SK-N-MC (cell line): Measurements from ENCODE around the gene ZCCHC14.

Source experiments
- DNase-seq: peaks from one replicate; pipeline ENCODE4 v3.0.0-alpha.2; 2011; ENCODE audit warnings: low read depth, low spot score
- H3K27ac ChIP-seq: fragments of 200-600 bp; sonication (generic); 2 replicates; pipeline ENCODE4 v1.5.1; 2016; ENCODE audit warnings: mixed run types
- H3K36me3 ChIP-seq: fragments of 200-600 bp; sonication (generic); 2 replicates; pipeline ENCODE4 v1.6.1; 2017; ENCODE audit warnings: antibody characterized with exemption, low read length, mixed read lengths; ENCODE audit not compliant: insufficient read depth
- H3K4me3 ChIP-seq: fragments of 200-600 bp; sonication (generic); 2 replicates; pipeline ENCODE4 v1.5.1; 2016
- H3K9ac ChIP-seq: fragments of 200-600 bp; sonication (generic); 2 replicates; pipeline ENCODE4 v1.8.0; 2017; ENCODE audit warnings: mixed run types, mixed read lengths; ENCODE audit not compliant: insufficient read length
- H3K9me3 ChIP-seq: fragments of 200-600 bp; sonication (generic); 2 replicates; pipeline ENCODE4 v1.6.1; 2017; ENCODE audit warnings: low read depth, mild to moderate bottlenecking, antibody characterized with exemption, low read length, moderate library complexity, mixed read lengths
- EZH2 ChIP-seq: fragments of 200-600 bp; sonication (generic); IDR thresholded peaks from one replicate; pipeline ENCODE4 v1.6.1; 2017; ENCODE audit warnings: antibody characterized with exemption
- FOXP2 ChIP-seq: optimal IDR thresholded peaks from 2 replicates; pipeline ENCODE3; 2011; ENCODE audit warnings: mild to moderate bottlenecking, moderate library complexity; ENCODE audit not compliant: insufficient read depth; ENCODE audit errors: extremely low read length, control extremely low read depth
- POLR2AphosphoS5 ChIP-seq: IDR thresholded peaks from 2 replicates; pipeline ENCODE4 v1.6.1; 2012; ENCODE audit warnings: mild to moderate bottlenecking, low read depth, low read length, borderline replicate concordance

The ZCCHC14 gene

DNA sequence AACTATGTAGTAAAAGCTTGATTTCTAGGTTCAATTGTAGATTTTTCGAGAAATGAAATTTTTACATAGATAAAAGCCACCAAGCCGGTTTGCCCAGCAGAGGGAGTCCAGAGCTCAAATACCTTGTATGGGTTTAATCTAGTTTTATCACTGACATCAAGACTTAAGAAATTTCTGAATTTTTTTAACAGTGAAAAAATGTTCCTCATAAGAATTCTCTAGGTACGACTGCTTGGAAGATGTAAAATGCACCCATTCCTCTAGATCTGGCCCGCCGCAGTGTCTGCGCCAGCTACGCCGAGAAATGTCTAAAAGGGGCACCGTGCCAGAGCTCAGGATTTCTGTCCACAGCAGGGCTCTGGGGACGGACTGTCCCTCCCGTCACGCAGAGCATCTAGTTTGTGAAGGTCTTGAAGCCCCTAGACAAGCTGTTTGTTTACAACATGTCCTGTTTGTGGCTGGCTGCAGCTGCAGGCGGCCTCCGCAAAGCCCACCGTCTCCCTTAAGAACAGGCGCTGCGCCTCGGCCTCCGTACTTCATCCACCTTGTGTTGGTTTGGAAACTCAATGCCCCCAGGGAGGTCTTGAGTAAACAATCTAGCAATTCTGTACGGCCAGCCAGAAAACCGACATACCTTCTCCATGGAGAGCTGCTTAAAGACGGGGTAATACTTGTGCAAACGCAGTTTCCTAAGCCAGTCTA, 75.8 kb downstream of the ZCCHC14 start:
- TF ChIP-seq FOXP2, result no peak
- TF ChIP-seq EZH2, result no peak
- TF ChIP-seq POLR2AphosphoS5, result no peak
- Histone ChIP-seq H3K27ac (no peak overlapping the region), H3K9ac (no peak overlapping the region), H3K36me3 (no peaks in the 10 kb centered on the region; the same call in 1 of the 2 replicates), H3K9me3 (no peaks in the 10 kb centered on the region), H3K4me3 (no peak overlapping the region)
- no peak for DNase-seq

DNA sequence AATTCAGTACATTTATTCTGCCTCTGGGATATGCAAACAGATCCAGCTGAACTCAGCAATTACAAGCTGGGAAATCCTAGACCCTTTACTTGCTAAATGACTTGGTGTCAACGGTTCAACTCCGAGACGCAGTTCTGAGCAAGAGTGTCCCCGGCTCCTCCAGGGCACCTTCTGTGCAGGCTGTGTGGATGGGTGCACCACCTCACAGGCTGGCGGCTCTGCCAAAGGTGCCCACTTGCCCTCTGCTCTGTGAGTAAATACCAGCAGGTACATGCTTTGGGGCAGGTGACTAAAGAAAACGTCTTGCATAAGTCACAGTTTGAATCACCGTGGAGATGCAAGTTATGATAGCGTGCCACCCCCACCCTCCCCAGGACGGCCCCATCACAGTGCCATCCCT, 77.4 kb downstream of the ZCCHC14 start:
- H3K36me3 ChIP-seq, result no peaks in the 10 kb centered on the region
- no peak overlapping the region for H3K27ac ChIP-seq
- DNase-seq, result no peak
- no peak for TF ChIP-seq FOXP2
- H3K9me3 ChIP-seq, result no peaks in the 10 kb centered on the region
- no peak overlapping the region for H3K9ac ChIP-seq
- no peak overlapping the region for H3K4me3 ChIP-seq

DNA sequence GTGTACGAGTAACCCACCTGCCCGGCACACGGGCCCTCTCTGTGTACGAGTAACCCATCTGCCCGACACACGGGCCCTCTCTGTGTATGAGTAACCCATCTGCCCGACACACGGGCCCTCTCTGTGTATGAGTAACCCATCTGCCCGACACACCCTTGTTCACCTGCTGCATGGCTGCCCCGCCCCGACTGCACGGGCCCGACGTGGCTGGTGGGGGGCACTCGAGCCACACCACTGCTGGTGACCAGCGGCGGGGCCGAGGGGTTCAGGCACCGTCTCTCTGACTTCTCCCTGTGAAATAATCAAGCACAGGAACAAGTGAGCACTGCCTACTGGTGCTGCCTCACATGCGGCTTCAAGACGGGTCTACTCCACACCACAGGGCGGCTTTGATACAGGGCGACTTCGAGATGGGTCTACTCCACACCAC, 78.6 kb downstream of the ZCCHC14 start:
- Histone ChIP-seq H3K4me3 (no peak overlapping the region), H3K9me3 (no peaks in the 10 kb centered on the region), H3K27ac (no peak overlapping the region), H3K36me3 (no peaks in the 10 kb centered on the region), H3K9ac (no peak overlapping the region)
- TF ChIP-seq POLR2AphosphoS5 (no peak), EZH2 (no peak), FOXP2 (no peak)
- no peak for DNase-seq

DNA sequence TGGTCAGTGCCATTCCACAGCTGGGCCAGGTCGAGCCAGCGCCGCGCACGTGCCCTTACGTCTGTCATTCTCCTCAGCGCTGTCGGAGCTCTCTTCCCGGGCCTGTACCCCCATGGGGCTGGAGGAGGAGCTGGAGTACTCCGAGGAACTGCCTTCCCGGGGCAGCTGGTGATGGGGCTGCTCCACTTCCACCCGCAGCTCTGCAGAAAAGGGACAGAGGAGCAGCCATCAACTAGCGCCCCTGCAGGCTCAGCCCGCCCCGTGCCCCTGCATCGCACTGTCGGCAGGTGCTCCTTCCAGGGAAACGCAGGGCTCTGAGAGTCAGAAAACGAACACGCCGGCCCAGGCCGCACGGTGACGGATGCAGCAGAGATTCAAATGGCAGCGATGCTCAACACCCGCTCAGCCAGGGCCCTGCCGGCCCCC, 79.8 kb downstream of the ZCCHC14 start:
- TF ChIP-seq POLR2AphosphoS5, result no peak
- TF ChIP-seq FOXP2, result no peak
- TF ChIP-seq EZH2, result no peak
- no peak overlapping the region for H3K4me3 ChIP-seq
- H3K9ac ChIP-seq, result no peak overlapping the region
- DNase-seq, result no peak
- no peak overlapping the region for H3K27ac ChIP-seq
- H3K9me3 ChIP-seq, result no peaks in the 10 kb centered on the region
- no peaks in the 10 kb centered on the region for H3K36me3 ChIP-seq

DNA sequence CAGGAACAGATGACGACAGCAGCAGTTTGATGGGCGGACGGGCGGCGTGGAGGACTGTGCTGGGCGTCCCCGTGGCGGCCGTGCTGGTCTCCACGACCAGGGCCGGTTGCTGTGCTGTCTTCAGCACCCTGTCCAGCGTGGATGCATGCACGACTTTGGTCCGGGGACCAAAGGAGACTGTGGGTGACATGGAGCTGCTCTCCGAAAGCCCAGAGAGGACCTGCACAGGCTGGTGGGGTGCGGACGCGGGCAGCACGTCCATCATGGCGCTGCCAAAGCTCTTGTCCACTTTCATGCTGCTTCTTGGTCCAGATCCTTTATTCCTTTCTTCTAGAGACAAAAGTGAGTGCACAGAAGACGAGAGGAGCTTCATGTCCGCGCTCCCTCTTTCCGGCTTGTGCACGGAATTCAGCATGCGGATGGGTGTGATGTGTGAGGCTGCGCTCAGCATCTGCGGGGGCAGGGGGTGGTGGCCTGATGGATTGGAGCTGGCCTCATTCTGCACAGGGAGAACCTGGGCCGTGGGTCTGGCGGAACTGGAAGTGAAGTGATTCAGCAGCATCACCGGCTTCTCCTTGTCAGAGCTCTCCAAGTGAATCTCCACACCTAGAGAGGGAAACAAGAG, 80.3 kb downstream of the ZCCHC14 start:
- no peak for DNase-seq
- no peaks in the 10 kb centered on the region for H3K9me3 ChIP-seq
- no peaks in the 10 kb centered on the region; the same call in 1 of the 2 replicates for H3K36me3 ChIP-seq

DNA sequence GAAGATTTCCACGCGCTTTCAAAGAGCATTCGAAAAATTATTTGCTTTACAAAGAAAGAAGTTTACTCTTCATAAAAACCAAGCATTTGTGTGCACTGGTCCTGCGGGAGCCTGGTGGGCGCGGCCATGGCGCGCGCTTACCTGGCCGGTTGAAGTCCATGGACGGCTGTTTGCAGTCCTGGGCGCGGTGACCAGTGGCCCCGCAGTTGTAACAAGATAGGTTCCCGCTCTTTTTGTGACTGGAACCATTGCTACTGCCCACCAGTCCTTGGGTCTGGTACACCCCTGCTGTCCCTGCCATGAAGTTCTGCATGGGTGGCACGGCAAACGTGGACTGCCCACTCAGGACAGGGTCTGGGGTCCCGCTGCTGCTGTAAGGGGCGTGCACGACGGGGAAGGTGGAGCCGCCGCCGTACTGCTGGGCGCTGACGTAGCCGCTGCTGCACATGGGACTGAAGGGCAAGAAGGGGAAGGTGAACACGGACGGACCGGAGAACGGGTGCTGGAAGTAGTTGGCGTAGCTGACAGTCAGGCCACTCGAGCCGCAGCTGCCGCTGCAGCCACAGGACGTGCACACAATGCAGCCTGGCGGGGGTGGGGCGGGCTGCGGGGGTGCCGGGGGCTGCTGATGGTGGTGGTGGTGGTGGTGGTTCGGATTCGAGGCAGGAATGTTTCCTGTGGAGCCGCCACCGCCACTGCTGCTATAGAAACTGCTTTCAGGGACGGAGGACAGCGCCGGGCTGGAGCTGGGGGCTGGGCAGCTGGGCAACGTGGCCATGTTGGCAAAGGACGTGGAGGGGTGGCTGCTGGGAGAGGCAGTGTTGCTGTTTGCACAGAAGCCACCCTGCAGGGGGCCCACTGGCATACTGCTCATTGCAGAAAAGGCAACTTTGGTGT, 81.2 kb downstream of the ZCCHC14 start:
- Histone ChIP-seq H3K9me3 (no peaks in the 10 kb centered on the region), H3K36me3 (no peaks in the 10 kb centered on the region; the same call in 1 of the 2 replicates), H3K9ac (no peak overlapping the region), H3K4me3 (no peak overlapping the region), H3K27ac (no peak overlapping the region)
- DNase-seq, result no peak
- TF ChIP-seq FOXP2 (no peak), EZH2 (no peak), POLR2AphosphoS5 (no peak)

More for the DNA sequence above, 80.3 kb downstream of the ZCCHC14 start:
- Histone ChIP-seq H3K27ac (no peak overlapping the region), H3K4me3 (no peak overlapping the region), H3K9ac (no peak overlapping the region)
- no peak for TF ChIP-seq FOXP2

DNA sequence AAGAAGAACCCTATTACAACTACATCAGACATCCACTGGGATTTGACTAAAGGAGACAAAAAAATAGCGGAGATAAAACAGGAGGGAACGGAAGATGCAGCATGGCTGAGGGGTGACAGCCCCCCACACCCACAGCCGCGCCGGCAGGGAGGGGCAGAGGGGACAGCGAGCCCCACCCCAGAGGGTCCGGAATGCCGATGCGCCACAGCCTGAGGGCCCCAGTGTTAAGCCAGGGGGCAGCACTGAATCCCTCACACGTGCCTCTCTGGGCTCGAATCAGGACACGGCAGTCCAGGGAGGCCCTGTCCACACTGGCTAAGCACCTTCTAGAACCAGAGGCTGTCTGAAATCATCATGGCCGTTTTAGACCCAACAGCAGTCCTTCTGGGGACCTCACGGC, 81.9 kb downstream of the ZCCHC14 start:
- no peak for DNase-seq

DNA sequence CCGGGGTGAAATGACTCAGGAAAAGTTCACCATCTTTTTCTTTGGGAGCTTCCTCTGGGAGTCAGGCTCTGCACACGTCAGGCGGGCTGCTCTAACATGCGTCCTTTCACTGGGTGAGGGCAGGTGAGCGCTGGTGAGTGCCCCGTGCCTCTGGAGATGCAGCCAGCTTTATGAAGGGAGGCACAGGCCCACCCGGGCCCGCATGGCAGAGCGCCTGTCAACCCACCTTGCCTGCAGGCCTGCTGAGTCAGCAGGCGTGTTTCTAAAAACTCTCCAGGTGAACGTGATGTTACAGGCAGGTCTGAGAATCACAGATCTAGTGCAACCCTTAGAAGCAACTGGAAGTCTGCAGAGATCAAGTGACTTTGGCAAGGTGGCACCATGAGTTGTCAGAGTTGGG, 82.3 kb downstream of the ZCCHC14 start:
- no peak for TF ChIP-seq FOXP2
- no peak for TF ChIP-seq EZH2
- no peak for TF ChIP-seq POLR2AphosphoS5
- H3K27ac ChIP-seq, result no peak overlapping the region
- H3K9ac ChIP-seq, result no peak overlapping the region
- H3K36me3 ChIP-seq, result no peaks in the 10 kb centered on the region; the same call in 1 of the 2 replicates
- no peak overlapping the region for H3K4me3 ChIP-seq
- DNase-seq, result no peak
- H3K9me3 ChIP-seq, result no peaks in the 10 kb centered on the region

More for the DNA sequence above, 81.9 kb downstream of the ZCCHC14 start:
- Histone ChIP-seq H3K4me3 (no peak overlapping the region), H3K9ac (no peak overlapping the region), H3K27ac (no peak overlapping the region), H3K36me3 (no peaks in the 10 kb centered on the region; the same call in 1 of the 2 replicates), H3K9me3 (no peaks in the 10 kb centered on the region)
- TF ChIP-seq FOXP2, result no peak
- no peak for TF ChIP-seq POLR2AphosphoS5
- no peak for TF ChIP-seq EZH2
